ENCODE measurements around the gene IGSF21.
"Not testable (repeated sequence)": the region's sequence is repeated elsewhere in the genome, so short reads cannot be mapped to it uniquely, and the experiment has no call there.

IGSF21 gene

GRCh38 chr1:18411820-18412641 is 304.4 kb downstream of the IGSF21 start:
- DNase-seq = no peak

- DNase-seq = no peak
Measured at GRCh38 chr1:18412882-18413353, 305.3 kb downstream of the IGSF21 start.

GRCh38 chr1:18413541-18414305 is 306.1 kb downstream of the IGSF21 start:
- DNase-seq = no peak

GRCh38 chr1:18414321-18414720 is 306.7 kb downstream of the IGSF21 start:
- no peak for DNase-seq

GRCh38 chr1:18414872-18415447 is 307.4 kb downstream of the IGSF21 start:
- no peak for DNase-seq

- no peak for DNase-seq
Measured at GRCh38 chr1:18415448-18416027, 307.9 kb downstream of the IGSF21 start.

- not testable (repeated sequence) for DNase-seq
Measured at GRCh38 chr1:18416126-18416525, 308.5 kb downstream of the IGSF21 start.

- no peak for DNase-seq
Measured at GRCh38 chr1:18417316-18418269, 310.0 kb downstream of the IGSF21 start.

- DNase-seq = no peak
Measured at GRCh38 chr1:18419113-18419844, 311.7 kb downstream of the IGSF21 start.

- no peak for DNase-seq
Measured at GRCh38 chr1:18419845-18420184, 312.2 kb downstream of the IGSF21 start.

GRCh38 chr1:18422076-18422777 is 314.6 kb downstream of the IGSF21 start:
- no peak for DNase-seq

GRCh38 chr1:18422954-18423353 is 315.4 kb downstream of the IGSF21 start:
- no peak for DNase-seq

- no peak for DNase-seq
Measured at GRCh38 chr1:18426580-18426979, 319.0 kb downstream of the IGSF21 start.
